GM12878 (cell line): Measurements from ENCODE around the gene KIF2A.

Experiments used
- CREB1 ChIP-seq: IDR thresholded peaks from 2 replicates; pipeline ENCODE4 v1.6.1; 2012; ENCODE audit warnings: low read depth, mild to moderate bottlenecking, inconsistent platforms
- CTCF ChIP-seq, 3 experiments: IDR thresholded peaks in 2 of 3; conservative IDR thresholded peaks in 1 of 3; 2 replicates each; pipeline ENCODE4 v1.5.1; 2011; ENCODE audit warnings: low read depth in 3 of 3, low read length in 3 of 3, mild to moderate bottlenecking in 3 of 3, control low read depth in 2 of 3, moderate library complexity in 2 of 3, inconsistent platforms in 1 of 3, mixed read lengths in 1 of 3; ENCODE audit not compliant: control insufficient read depth in 2 of 3, insufficient read depth in 1 of 3; ENCODE audit errors: extremely low read depth in 1 of 3
- FOXM1 ChIP-seq: IDR thresholded peaks from 2 replicates; pipeline ENCODE4 v1.6.1; 2012; ENCODE audit warnings: low read depth, mild to moderate bottlenecking, inconsistent platforms, low read length, moderate library complexity
- MEF2A ChIP-seq: IDR thresholded peaks from 2 replicates; pipeline ENCODE4 v1.6.1; 2011; ENCODE audit warnings: low read depth, mild to moderate bottlenecking, low read length, moderate library complexity; ENCODE audit not compliant: insufficient read depth
- NRF1 ChIP-seq: conservative IDR thresholded peaks from 2 replicates; pipeline ENCODE4 v1.6.1; 2011; ENCODE audit warnings: mild to moderate bottlenecking, low read depth, low read length, improper control_type of control experiment
- POLR2A ChIP-seq: IDR thresholded peaks from 2 replicates; pipeline ENCODE4 v1.6.1; 2011; ENCODE audit warnings: low read depth, mild to moderate bottlenecking, low read length
- RCOR1 ChIP-seq: conservative IDR thresholded peaks from 2 replicates; pipeline ENCODE4 v1.6.1; 2012; ENCODE audit warnings: low read depth, low read length, improper control_type of control experiment
- REST ChIP-seq: IDR thresholded peaks from 2 replicates; pipeline ENCODE4 v1.6.1; 2012; ENCODE audit warnings: mild to moderate bottlenecking, low read depth, low read length
- YY1 ChIP-seq: IDR thresholded peaks from 2 replicates; pipeline ENCODE4 v1.6.1; 2011; ENCODE audit warnings: low read depth, mild to moderate bottlenecking, low read length
- TF ChIP-seq, protein P1 (sequence below): fragments of 450-650 bp; IDR thresholded peaks from 2 replicates; pipeline ENCODE4 v1.6.1; 2017; ENCODE audit warnings: mild to moderate bottlenecking

DNA sequence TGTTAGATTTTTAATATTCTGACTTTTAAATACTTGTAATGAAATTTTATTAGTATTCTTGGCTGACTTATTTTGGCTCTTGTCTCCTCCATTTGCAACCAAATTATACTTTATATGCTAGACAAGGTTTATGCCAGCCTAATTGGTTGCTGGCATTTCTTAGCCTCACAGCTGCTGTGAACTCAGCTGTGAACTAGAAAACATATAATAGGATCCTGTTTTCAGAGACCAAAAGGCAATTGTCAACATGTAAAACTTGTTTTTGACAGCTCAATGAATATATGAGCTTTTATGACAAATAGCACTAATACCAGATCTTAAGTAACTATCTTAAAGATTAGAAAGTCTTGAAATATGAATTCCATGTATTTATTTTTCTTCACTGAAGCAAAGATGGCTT is 25.9 kb downstream of the KIF2A start:
- TF ChIP-seq NRF1 (no peak), CTCF (IDR thresholded peaks at IDR 0.05 in 2 of 3, conservative IDR thresholded peaks at IDR 0.05 in 1 of 3; ENCODE audit: control insufficient read depth in 2 of 3, extremely low read depth in 1 of 3, insufficient read depth in 1 of 3, low read depth in 3 of 3, low read length in 3 of 3) (no peak), POLR2A (no peak), FOXM1 (no peak), REST (no peak), CREB1 (no peak), RCOR1 (no peak), YY1 (no peak), MEF2A (no peak)
- TF ChIP-seq, protein P1, sequence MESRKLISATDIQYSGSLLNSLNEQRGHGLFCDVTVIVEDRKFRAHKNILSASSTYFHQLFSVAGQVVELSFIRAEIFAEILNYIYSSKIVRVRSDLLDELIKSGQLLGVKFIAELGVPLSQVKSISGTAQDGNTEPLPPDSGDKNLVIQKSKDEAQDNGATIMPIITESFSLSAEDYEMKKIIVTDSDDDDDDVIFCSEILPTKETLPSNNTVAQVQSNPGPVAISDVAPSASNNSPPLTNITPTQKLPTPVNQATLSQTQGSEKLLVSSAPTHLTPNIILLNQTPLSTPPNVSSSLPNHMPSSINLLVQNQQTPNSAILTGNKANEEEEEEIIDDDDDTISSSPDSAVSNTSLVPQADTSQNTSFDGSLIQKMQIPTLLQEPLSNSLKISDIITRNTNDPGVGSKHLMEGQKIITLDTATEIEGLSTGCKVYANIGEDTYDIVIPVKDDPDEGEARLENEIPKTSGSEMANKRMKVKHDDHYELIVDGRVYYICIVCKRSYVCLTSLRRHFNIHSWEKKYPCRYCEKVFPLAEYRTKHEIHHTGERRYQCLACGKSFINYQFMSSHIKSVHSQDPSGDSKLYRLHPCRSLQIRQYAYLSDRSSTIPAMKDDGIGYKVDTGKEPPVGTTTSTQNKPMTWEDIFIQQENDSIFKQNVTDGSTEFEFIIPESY = no peak
